Activated CD4-positive, alpha-beta T cell treated with anti-CD3 and anti-CD28 coated beads, Interleukin-2, amount 10 ng/mL, durations not matched to agents 24 days and 14 days (primary cell): Measurements from ENCODE around the gene TJAP1. TPM values are rescaled to one million over a fixed set of nuclear protein-coding genes. Genes with fewer than 3 reads are reported as not detected.

ENCODE experiments used
- DNase-seq: peaks from one replicate; pipeline ENCODE4 v3.0.0; 2022
- H3K27ac Mint-ChIP-seq: one replicate; pipeline ENCODE4 v1.8.0; 2022; ENCODE audit warnings: mild to moderate bottlenecking, mixed read lengths
- H3K27me3 Mint-ChIP-seq: one replicate; pipeline ENCODE4 v1.8.0; 2022; ENCODE audit warnings: mixed read lengths
- H3K36me3 Mint-ChIP-seq: one replicate; pipeline ENCODE4 v1.8.0; 2022; ENCODE audit warnings: low read depth, mild to moderate bottlenecking, mixed read lengths
- H3K4me1 Mint-ChIP-seq: one replicate; pipeline ENCODE4 v1.8.0; 2021; ENCODE audit warnings: mixed read lengths
- H3K4me3 Mint-ChIP-seq: one replicate; pipeline ENCODE4 v1.8.0; 2022; ENCODE audit warnings: mild to moderate bottlenecking, moderate library complexity, mixed read lengths
- H3K9me3 Mint-ChIP-seq: one replicate; pipeline ENCODE4 v1.8.0; 2021; ENCODE audit warnings: mixed read lengths
- intact Hi-C: fragments of 100-400 bp; cut with micrococcal nuclease; formaldehyde crosslinking; loops from one replicate; pipeline ENCODE4 v1.15.1; 2023
- total RNA-seq: library from RNA; stranded (reverse); gene quantifications from 2 replicates; pipeline ENCODE4 v1.2.3, GENCODE V29; 2022

TJAP1 gene
- total RNA-seq: 40.7 and 41.1 TPM in 2 replicates

GRCh38 chr6:43477235-43478007 lies at the start of gene TJAP1:
Gene TJAP1 (plus strand): TSS chr6:43477570. CDS start chr6:43499002, 21,432 bp downstream.
- Mint-ChIP-seq H3K36me3 (peaks cover 10% of the 10 kb centered on the region), H3K4me1 (peaks cover 35% of the 10 kb centered on the region)
- intact Hi-C loops: loop anchor here (1.0 to 5.0 kb wide), 2 partner anchors 50 to 305 kb away; partner anchors contain the start of genes ABCC10 and SRF

GRCh38 chr6:43428112-43428570 lies 49.2 kb upstream of the TJAP1 start:
- Mint-ChIP-seq H3K27ac (peak overlapping the region; percentile 98), H3K36me3 (peaks cover 6% of the 10 kb centered on the region), H3K27me3 (no peaks in the 10 kb centered on the region), H3K4me1 (peaks cover 13% of the 10 kb centered on the region), H3K4me3 (peak overlapping the region; percentile 98), H3K9me3 (no peaks in the 10 kb centered on the region)
- DNase-seq: peak; percentile 62
- intact Hi-C loops: loop anchor here (5.0 kb wide), 1 partner anchor 256 kb away; the partner anchor contains the start of gene SRF

More at GRCh38 chr6:43477235-43478007, at the start of gene TJAP1:
- no peaks in the 10 kb centered on the region for H3K27me3 Mint-ChIP-seq
- H3K4me3 Mint-ChIP-seq: peak within 1 kb of the TSS; percentile 100
- no peaks in the 10 kb centered on the region for H3K9me3 Mint-ChIP-seq
- peak within 1 kb of the TSS; percentile 98 for H3K27ac Mint-ChIP-seq
- peak; percentile 99 for DNase-seq

- H3K4me1 Mint-ChIP-seq: peaks cover 13% of the 10 kb centered on the region
- peaks cover 6% of the 10 kb centered on the region for H3K36me3 Mint-ChIP-seq
- intact Hi-C loops: loop anchor here (5.0 kb wide), 1 partner anchor 257 kb away; the partner anchor contains the start of gene SRF
- peak; percentile 63 for DNase-seq
- H3K9me3 Mint-ChIP-seq: no peaks in the 10 kb centered on the region
- no peaks in the 10 kb centered on the region for H3K27me3 Mint-ChIP-seq
- peak overlapping the region; percentile 98 for H3K27ac Mint-ChIP-seq
- peak overlapping the region; percentile 98 for H3K4me3 Mint-ChIP-seq
Measured at GRCh38 chr6:43428874-43429273, 48.5 kb upstream of the TJAP1 start.

GRCh38 chr6:43432009-43432945 lies 45.1 kb upstream of the TJAP1 start:
- no peaks in the 10 kb centered on the region for H3K9me3 Mint-ChIP-seq
- no peaks in the 10 kb centered on the region for H3K27me3 Mint-ChIP-seq
- no peak overlapping the region for H3K4me3 Mint-ChIP-seq
- peaks cover 10% of the 10 kb centered on the region for H3K4me1 Mint-ChIP-seq
- peaks cover 11% of the 10 kb centered on the region for H3K36me3 Mint-ChIP-seq
- intact Hi-C loops: no loop called here
- H3K27ac Mint-ChIP-seq: no peak overlapping the region
- no peak for DNase-seq

GRCh38 chr6:43433148-43433547 lies 44.2 kb upstream of the TJAP1 start:
- H3K36me3 Mint-ChIP-seq: peaks cover 11% of the 10 kb centered on the region
- H3K4me3 Mint-ChIP-seq: no peak overlapping the region
- intact Hi-C loops: no loop called here
- H3K27ac Mint-ChIP-seq: no peak overlapping the region
- peaks cover 9% of the 10 kb centered on the region for H3K4me1 Mint-ChIP-seq
- no peak for DNase-seq
- H3K9me3 Mint-ChIP-seq: no peaks in the 10 kb centered on the region
- H3K27me3 Mint-ChIP-seq: no peaks in the 10 kb centered on the region

- DNase-seq: no peak
- Mint-ChIP-seq H3K27me3 (no peaks in the 10 kb centered on the region), H3K36me3 (peaks cover 11% of the 10 kb centered on the region), H3K9me3 (no peaks in the 10 kb centered on the region), H3K27ac (no peak overlapping the region), H3K4me1 (no peaks in the 10 kb centered on the region), H3K4me3 (no peak overlapping the region)
- intact Hi-C loops: no loop called here
Measured at GRCh38 chr6:43434001-43434840, 43.1 kb upstream of the TJAP1 start.

- intact Hi-C loops: no loop called here
- no peaks in the 10 kb centered on the region for H3K27me3 Mint-ChIP-seq
- H3K27ac Mint-ChIP-seq: no peak overlapping the region
- no peak for DNase-seq
- H3K9me3 Mint-ChIP-seq: no peaks in the 10 kb centered on the region
- H3K4me3 Mint-ChIP-seq: no peak overlapping the region
- H3K36me3 Mint-ChIP-seq: peaks cover 14% of the 10 kb centered on the region
- H3K4me1 Mint-ChIP-seq: no peaks in the 10 kb centered on the region
Measured at GRCh38 chr6:43434943-43435342, 42.4 kb upstream of the TJAP1 start.

- Mint-ChIP-seq H3K9me3 (no peaks in the 10 kb centered on the region), H3K27ac (no peak overlapping the region), H3K36me3 (peaks cover 14% of the 10 kb centered on the region), H3K4me3 (no peak overlapping the region), H3K27me3 (no peaks in the 10 kb centered on the region), H3K4me1 (no peaks in the 10 kb centered on the region)
- DNase-seq: no peak
- intact Hi-C loops: no loop called here
Measured at GRCh38 chr6:43435682-43436437, 41.5 kb upstream of the TJAP1 start.

GRCh38 chr6:43436577-43437282 lies 40.6 kb upstream of the TJAP1 start:
- H3K27me3 Mint-ChIP-seq: no peaks in the 10 kb centered on the region
- intact Hi-C loops: no loop called here
- no peaks in the 10 kb centered on the region for H3K4me1 Mint-ChIP-seq
- DNase-seq: no peak
- no peaks in the 10 kb centered on the region for H3K9me3 Mint-ChIP-seq
- H3K4me3 Mint-ChIP-seq: no peak overlapping the region
- H3K36me3 Mint-ChIP-seq: peaks cover 16% of the 10 kb centered on the region
- no peak overlapping the region for H3K27ac Mint-ChIP-seq

- Mint-ChIP-seq H3K36me3 (peaks cover 14% of the 10 kb centered on the region), H3K27me3 (no peaks in the 10 kb centered on the region), H3K9me3 (no peaks in the 10 kb centered on the region), H3K27ac (no peak overlapping the region), H3K4me1 (no peaks in the 10 kb centered on the region), H3K4me3 (no peak overlapping the region)
- DNase-seq: no peak
- intact Hi-C loops: no loop called here
Measured at GRCh38 chr6:43437700-43438099, 39.7 kb upstream of the TJAP1 start.

- Mint-ChIP-seq H3K9me3 (no peaks in the 10 kb centered on the region), H3K27me3 (no peaks in the 10 kb centered on the region), H3K27ac (no peak overlapping the region), H3K36me3 (peaks cover 31% of the 10 kb centered on the region), H3K4me1 (no peaks in the 10 kb centered on the region), H3K4me3 (no peak overlapping the region)
- intact Hi-C loops: no loop called here
- no peak for DNase-seq
Measured at GRCh38 chr6:43442935-43443334, 34.4 kb upstream of the TJAP1 start.

- no peaks in the 10 kb centered on the region for H3K4me1 Mint-ChIP-seq
- intact Hi-C loops: no loop called here
- H3K27me3 Mint-ChIP-seq: no peaks in the 10 kb centered on the region
- no peak overlapping the region for H3K27ac Mint-ChIP-seq
- DNase-seq: no peak
- peaks cover 38% of the 10 kb centered on the region for H3K36me3 Mint-ChIP-seq
- no peaks in the 10 kb centered on the region for H3K9me3 Mint-ChIP-seq
- H3K4me3 Mint-ChIP-seq: no peak overlapping the region
Measured at GRCh38 chr6:43444036-43444435, 33.3 kb upstream of the TJAP1 start.
